ENCODE results near the gene TNFRSF25.

Gene TNFRSF25

DNA sequence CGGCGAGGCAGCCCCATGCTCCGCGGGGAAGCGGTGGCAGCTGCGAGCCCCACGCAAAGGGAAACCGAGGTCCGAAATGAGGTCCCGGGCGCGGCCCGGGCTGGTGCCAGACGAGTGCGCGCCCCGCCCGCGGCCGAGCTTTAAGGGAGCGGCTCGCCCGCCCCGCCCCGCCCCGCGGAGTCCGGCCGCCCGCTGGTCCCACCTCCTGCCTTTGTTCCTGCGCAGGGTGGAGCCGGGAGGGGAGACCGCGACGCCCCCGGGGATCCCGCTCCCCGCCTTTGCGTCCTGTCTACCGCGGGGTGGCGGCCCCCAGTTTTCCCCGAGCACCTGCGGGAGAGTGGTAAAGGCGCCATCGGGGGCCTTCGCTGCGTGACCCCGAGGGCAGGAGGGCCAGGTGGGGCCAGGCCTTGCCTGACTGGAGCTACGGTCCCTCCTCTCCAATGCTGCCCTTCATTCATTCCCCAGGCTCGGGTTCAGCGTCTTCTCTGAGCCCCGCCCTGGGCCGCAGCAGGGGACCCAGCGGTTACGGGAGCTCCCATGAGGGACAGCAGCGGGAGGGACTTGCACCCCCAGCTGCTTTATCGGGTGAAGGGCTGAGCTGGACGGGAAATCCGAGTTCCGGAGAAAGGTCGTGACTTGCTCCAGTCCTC, 46.0 kb downstream of the TNFRSF25 start, which contains the start of gene HES2:
HES2 (minus strand) TSS at position 116 of the 650 bp plus-strand sequence; CDS start at position 17, 99 bp downstream.
- DNase-seq = no peak

DNA sequence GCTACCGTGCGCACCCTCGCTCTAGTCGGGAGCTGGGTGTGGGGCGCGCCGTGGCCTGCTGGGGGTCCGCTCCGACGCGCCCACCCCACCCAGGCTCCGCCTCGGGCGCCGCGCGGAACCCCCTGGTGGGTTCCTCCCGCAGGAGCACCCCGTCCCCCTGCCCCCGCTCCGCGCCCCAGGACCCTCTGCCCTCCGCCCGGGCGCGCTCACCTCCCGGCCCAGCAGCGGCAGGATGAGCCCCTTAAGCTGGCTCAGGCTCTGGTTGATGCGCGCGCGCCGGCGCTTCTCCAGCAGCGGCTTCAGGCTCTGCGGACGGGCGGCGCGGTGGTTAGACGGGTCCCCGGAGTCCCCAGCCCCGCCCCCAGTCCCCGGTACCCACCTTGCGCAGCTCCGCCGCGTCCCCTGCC, 46.6 kb downstream of the TNFRSF25 start:
- no peak for DNase-seq

- no peak for DNase-seq
Observed at GRCh38 chr1:6418668-6419396, 47.1 kb downstream of the TNFRSF25 start.

GRCh38 chr1:6417961-6418667, 47.9 kb downstream of the TNFRSF25 start:
- no peak for DNase-seq

DNA sequence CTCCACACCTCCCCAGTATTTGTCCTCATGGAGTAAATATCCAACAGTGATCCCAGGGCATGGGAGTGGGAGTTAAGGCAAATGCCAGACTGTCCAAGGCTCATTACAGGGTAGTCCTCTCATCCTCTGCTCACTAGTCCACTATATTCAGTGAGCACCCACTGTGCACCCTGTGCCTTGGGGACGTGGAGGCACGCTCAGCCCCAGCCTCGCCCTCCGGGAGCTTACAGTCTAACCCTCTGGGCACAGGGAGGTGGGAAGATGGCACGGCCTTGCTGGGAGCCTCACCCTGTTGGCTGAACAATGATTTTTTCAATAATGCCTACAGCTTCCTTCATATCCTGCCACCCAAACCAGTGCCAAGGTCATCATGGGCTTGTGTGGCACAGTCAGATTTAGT, 49.1 kb downstream of the TNFRSF25 start:
- no peak for DNase-seq

- DNase-seq = no peak
Observed at GRCh38 chr1:6416295-6416656, 49.7 kb downstream of the TNFRSF25 start.

GRCh38 chr1:6414881-6415626, 50.9 kb downstream of the TNFRSF25 start:
- DNase-seq = no peak

- peak in 8 of 58 donors; percentile 4 to 25 (median 12) for DNase-seq
Observed at GRCh38 chr1:6414443-6414844, 51.5 kb downstream of the TNFRSF25 start.

- no peak for DNase-seq
Observed at GRCh38 chr1:6412896-6413295, 53.1 kb downstream of the TNFRSF25 start.
